Prostate gland (tissue), 2 donors: ENCODE data around the gene ZNF683.

Experiments used
- POLR2AphosphoS5 ChIP-seq: sonication (generic); formaldehyde crosslinking; IDR thresholded peaks from one replicate; pipeline ENCODE4 v1.6.1; 2017; ENCODE audit warnings: antibody characterized with exemption
- TF ChIP-seq, protein P1 (sequence below), 4 experiments: fragments of 200-600 bp in 2 of 4; fragments of 450-650 bp in 2 of 4; sonication (generic) in 2 of 4; IDR thresholded peaks; 1 replicate in 3 of 4; 2 replicates in 1 of 4; pipeline ENCODE4 v1.5.1; 2016 to 2019; ENCODE audit warnings: antibody characterized with exemption in 4 of 4, mild to moderate bottlenecking in 2 of 4, moderate library complexity in 2 of 4

DNA sequence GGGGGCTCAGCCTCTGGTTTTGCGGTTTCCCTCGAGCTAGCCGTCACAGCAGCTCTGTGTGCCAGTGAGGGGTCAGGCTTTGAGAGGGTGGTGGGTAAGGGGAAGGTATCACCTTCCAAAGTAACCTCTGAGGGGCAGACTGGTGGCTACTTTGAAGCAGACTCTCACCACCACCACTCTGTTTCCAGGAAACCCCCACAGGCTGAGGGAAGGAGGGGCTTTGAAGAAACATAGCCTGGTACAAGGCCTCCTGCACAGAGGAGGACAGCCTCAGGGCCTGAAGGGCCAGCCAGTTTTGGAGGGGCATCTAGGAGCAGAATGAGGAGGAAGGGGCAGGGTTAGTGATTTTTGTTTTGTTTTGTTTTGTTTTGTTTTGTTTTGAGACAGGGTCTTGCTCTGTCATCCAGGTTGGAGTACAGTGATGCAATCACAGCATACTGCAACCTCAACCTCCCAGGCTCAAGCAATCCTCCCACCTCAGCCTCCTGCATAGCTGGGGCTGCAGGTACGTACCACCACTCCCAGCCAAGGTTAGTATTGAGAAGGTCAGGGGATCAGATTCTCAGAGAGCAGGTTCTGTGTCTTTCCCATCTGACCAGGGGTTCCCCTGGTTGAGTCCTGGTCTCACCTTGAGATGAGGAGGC, 17.2 kb upstream of the ZNF683 start:
- TF ChIP-seq, protein P1, sequence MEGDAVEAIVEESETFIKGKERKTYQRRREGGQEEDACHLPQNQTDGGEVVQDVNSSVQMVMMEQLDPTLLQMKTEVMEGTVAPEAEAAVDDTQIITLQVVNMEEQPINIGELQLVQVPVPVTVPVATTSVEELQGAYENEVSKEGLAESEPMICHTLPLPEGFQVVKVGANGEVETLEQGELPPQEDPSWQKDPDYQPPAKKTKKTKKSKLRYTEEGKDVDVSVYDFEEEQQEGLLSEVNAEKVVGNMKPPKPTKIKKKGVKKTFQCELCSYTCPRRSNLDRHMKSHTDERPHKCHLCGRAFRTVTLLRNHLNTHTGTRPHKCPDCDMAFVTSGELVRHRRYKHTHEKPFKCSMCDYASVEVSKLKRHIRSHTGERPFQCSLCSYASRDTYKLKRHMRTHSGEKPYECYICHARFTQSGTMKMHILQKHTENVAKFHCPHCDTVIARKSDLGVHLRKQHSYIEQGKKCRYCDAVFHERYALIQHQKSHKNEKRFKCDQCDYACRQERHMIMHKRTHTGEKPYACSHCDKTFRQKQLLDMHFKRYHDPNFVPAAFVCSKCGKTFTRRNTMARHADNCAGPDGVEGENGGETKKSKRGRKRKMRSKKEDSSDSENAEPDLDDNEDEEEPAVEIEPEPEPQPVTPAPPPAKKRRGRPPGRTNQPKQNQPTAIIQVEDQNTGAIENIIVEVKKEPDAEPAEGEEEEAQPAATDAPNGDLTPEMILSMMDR (IDR thresholded peaks at IDR 0.05) = no peak
- TF ChIP-seq POLR2AphosphoS5 = no peak
